Activated CD8-positive, alpha-beta memory T cell treated with anti-CD3 and anti-CD28 coated beads for 36 hours (primary cell): ENCODE results near the gene RBP4. TPM values are rescaled to one million over a fixed set of nuclear protein-coding genes. Genes with fewer than 3 reads are reported as not detected.

Experiments used
- total RNA-seq, 2 experiments: library from RNA; stranded (reverse); gene quantifications; one replicate each; pipeline ENCODE4 v1.2.3, GENCODE V29; 2021

Gene RBP4
- total RNA-seq, 2 experiments from 2014 or later = not detected

Other genes with a start within 250 kb of the RBP4 start
- 10 to 100 TPM; 39.2 to 43.4 TPM for gene MYOF, start 118.9 kb downstream of the RBP4 start, total RNA-seq
- gene CEP55, start 104.6 kb downstream of the RBP4 start, total RNA-seq = 10 to 100 TPM; 43.8 to 44.4 TPM
- not detected for gene FFAR4, start 34.6 kb downstream of the RBP4 start, total RNA-seq
- not detected for gene PDE6C, start 11.3 kb upstream of the RBP4 start, total RNA-seq
- gene FRA10AC1, start 101.4 kb upstream of the RBP4 start, total RNA-seq = 10 to 100 TPM; 13.2 to 14.3 TPM
- gene LGI1, start 156.7 kb upstream of the RBP4 start, total RNA-seq = not detected